Measurements from ENCODE around the gene DEPDC7. TPM values are rescaled to one million over a fixed set of nuclear protein-coding genes. Genes with fewer than 3 reads are reported as not detected.

The DEPDC7 gene
- total RNA-seq, 1 experiment from 2014 or later = 4.4 TPM

- no peaks in the 10 kb centered on the region for H3K9me3 ChIP-seq (ENCODE audit: control insufficient read depth, low read depth, low read length)
- no peaks in the 10 kb centered on the region for H3K79me1 ChIP-seq (ENCODE audit: insufficient read depth, low read depth, low read length, poor library complexity, severe bottlenecking)
- no peak overlapping the region for H4K91ac ChIP-seq (ENCODE audit: insufficient read length, low read depth, low read length)
- Mint-ChIP-seq H3K27me3 (ENCODE audit: low read depth) (peaks cover 25% of the 10 kb centered on the region), H3K36me3 (ENCODE audit: insufficient read depth in 1 of 3, low read depth in 3 of 3) (no peaks in the 10 kb centered on the region), H3K4me3 (no peak overlapping the region), H3K27ac (no peak overlapping the region), H3K9me3 (no peaks in the 10 kb centered on the region), H3K4me1 (peaks cover 17 to 20% of the 10 kb centered on the region in 2 experiments)
- no peak overlapping the region for H3K4ac ChIP-seq (ENCODE audit: low read depth, low read length)
- no peak overlapping the region for H3K9ac ChIP-seq (ENCODE audit: extremely low read depth, insufficient read length, low read length)
- H4K20me1 ChIP-seq (ENCODE audit: control insufficient read depth, insufficient read depth, insufficient read length) = no peaks in the 10 kb centered on the region
- no peak overlapping the region for H2AFZ ChIP-seq (ENCODE audit: low read length)
- no peak overlapping the region for H4K8ac ChIP-seq (replicated peaks; ENCODE audit: insufficient read length, low read depth, low read length)
- no CpG with 5 or more reads among the region's 6 CpGs for WGBS (ENCODE audit: extremely low coverage, insufficient read length, low lambda C conversion rate)
- H3K27me3 ChIP-seq (ENCODE audit: insufficient read depth, low read length) = no peaks in the 10 kb centered on the region
- H3T11ph ChIP-seq (ENCODE audit: low read length) = no peak overlapping the region
- no peaks in the 10 kb centered on the region for H3K79me2 ChIP-seq (ENCODE audit: insufficient read depth, low read length)
- no peak overlapping the region for H2BK20ac ChIP-seq (ENCODE audit: low read depth, low read length, poor library complexity, severe bottlenecking)
- H3K4me1 ChIP-seq (ENCODE audit: insufficient read depth, low read length) = peaks cover 2% of the 10 kb centered on the region; the same call in 1 of the 2 replicates
- H2BK15ac ChIP-seq (ENCODE audit: low read depth, low read length) = no peak overlapping the region
- peaks cover 7% of the 10 kb centered on the region for H3K23me2 ChIP-seq (ENCODE audit: insufficient read length, low read depth, low read length, poor library complexity, severe bottlenecking)
- H2BK12ac ChIP-seq (ENCODE audit: insufficient read length, low read depth, low read length) = no peak overlapping the region
- H3K18ac ChIP-seq (ENCODE audit: insufficient read length, low read depth, low read length) = no peak overlapping the region
- H4K5ac ChIP-seq (ENCODE audit: insufficient read length, low read depth, low read length) = no peak overlapping the region
- H2AK5ac ChIP-seq (ENCODE audit: insufficient read length, low read length) = no peak overlapping the region
- TF ChIP-seq, protein P1, sequence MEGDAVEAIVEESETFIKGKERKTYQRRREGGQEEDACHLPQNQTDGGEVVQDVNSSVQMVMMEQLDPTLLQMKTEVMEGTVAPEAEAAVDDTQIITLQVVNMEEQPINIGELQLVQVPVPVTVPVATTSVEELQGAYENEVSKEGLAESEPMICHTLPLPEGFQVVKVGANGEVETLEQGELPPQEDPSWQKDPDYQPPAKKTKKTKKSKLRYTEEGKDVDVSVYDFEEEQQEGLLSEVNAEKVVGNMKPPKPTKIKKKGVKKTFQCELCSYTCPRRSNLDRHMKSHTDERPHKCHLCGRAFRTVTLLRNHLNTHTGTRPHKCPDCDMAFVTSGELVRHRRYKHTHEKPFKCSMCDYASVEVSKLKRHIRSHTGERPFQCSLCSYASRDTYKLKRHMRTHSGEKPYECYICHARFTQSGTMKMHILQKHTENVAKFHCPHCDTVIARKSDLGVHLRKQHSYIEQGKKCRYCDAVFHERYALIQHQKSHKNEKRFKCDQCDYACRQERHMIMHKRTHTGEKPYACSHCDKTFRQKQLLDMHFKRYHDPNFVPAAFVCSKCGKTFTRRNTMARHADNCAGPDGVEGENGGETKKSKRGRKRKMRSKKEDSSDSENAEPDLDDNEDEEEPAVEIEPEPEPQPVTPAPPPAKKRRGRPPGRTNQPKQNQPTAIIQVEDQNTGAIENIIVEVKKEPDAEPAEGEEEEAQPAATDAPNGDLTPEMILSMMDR (conservative IDR thresholded peaks at IDR 0.05) = no peak
- H2BK5ac ChIP-seq (ENCODE audit: insufficient read length, low read length) = no peak overlapping the region
- H3K4me2 ChIP-seq (ENCODE audit: insufficient read depth, insufficient read length, low read length) = no peak overlapping the region
- DNase-seq = no peak
- no peak overlapping the region for H3K23ac ChIP-seq (ENCODE audit: insufficient read length, low read depth, low read length)
- no peak overlapping the region for H3K56ac ChIP-seq (ENCODE audit: insufficient read length, low read depth, low read length)
- no peak overlapping the region for H2BK120ac ChIP-seq (ENCODE audit: low read depth, low read length, poor library complexity, severe bottlenecking)
- no peak overlapping the region for H3K27ac ChIP-seq (ENCODE audit: insufficient read length, low read depth, low read length)
- no peak overlapping the region for H3K14ac ChIP-seq (ENCODE audit: insufficient read depth, low read length)
Observed at GRCh38 chr11:33018840-33019239, 3.2 kb downstream of the DEPDC7 start.

Measured in H9 (cell line).